ENCODE data around the gene RSBN1. TPM values are rescaled to one million over a fixed set of nuclear protein-coding genes. Genes with fewer than 3 reads are reported as not detected.
A peak's percentile ranks its signal among the peaks of the same experiment; 100 is the strongest.

Gene RSBN1
- total and polyA plus RNA-seq, 9 of the 15 experiments (the other 6 are each of a cell fraction or from before 2014, with no cell fraction given): 4.5 to 24.3 (median 13.0) TPM

GRCh38 chr1:113811888-113812660 is at the start of gene RSBN1 (continued):
- peak; percentile 85 to 96; a peak in 3 of 4 replicates for TF ChIP-seq SIN3A (IDR thresholded peaks at IDR 0.05; ENCODE audit: borderline replicate concordance in 2 of 2, control insufficient read depth in 1 of 2, low read depth in 2 of 2, low read length in 2 of 2)
- TF ChIP-seq ZNF197 (CRISPR knock-in tag; IDR thresholded peaks at IDR 0.05; ENCODE audit: low read depth): peak; percentile 70; the same call in 1 of the 2 replicates
- peak; percentile 31; the same call in 1 of the 2 replicates for TF ChIP-seq E2F4 (CRISPR knock-in tag; IDR thresholded peaks at IDR 0.05; ENCODE audit: low read depth)
- TF ChIP-seq SRF (CRISPR knock-in tag; IDR thresholded peaks at IDR 0.05): peak in 1 of 2 experiments; percentile 83; a peak in 2 of 4 replicates
- peak; percentile 92 for TF ChIP-seq EP400 (IDR thresholded peaks at IDR 0.05)
- no peak for TF ChIP-seq PTTG1 (tag; IDR thresholded peaks at IDR 0.05; ENCODE audit: low read depth)
- 0 out of 2 replicates have a peak, but pooled peaks have one; percentile 37 for TF ChIP-seq SAFB (IDR thresholded peaks at IDR 0.05; ENCODE audit: borderline replicate concordance, low read depth, low read length)
- peak; percentile 88 for TF ChIP-seq RBM22 (IDR thresholded peaks at IDR 0.05; ENCODE audit: low read depth, low read length, poor library complexity, severe bottlenecking)
- TF ChIP-seq KDM1A (IDR thresholded peaks at IDR 0.05): no peak
- TF ChIP-seq ZNF592 (IDR thresholded peaks at IDR 0.05): no peak; the same call in none of the 2 replicates
- TF ChIP-seq ATF7 (IDR thresholded peaks at IDR 0.05): peak; percentile 92
- peak; percentile 47 for TF ChIP-seq PHF20 (IDR thresholded peaks at IDR 0.05; ENCODE audit: partially characterized antibody)
- TF ChIP-seq ZNF165 (CRISPR knock-in tag; IDR thresholded peaks at IDR 0.05; ENCODE audit: borderline replicate concordance): no peak
- no peak for TF ChIP-seq HDAC3 (IDR thresholded peaks at IDR 0.05; ENCODE audit: borderline replicate concordance, partially characterized antibody)
- TF ChIP-seq NEUROD1 (IDR thresholded peaks at IDR 0.05; ENCODE audit: borderline replicate concordance, low read depth, low read length, partially characterized antibody): peak; percentile 63
- TF ChIP-seq MTF1 (CRISPR knock-in tag; IDR thresholded peaks at IDR 0.05; ENCODE audit: borderline replicate concordance): no peak
- TF ChIP-seq ZBTB33 (CRISPR knock-in tag; IDR thresholded peaks at IDR 0.05): peak; percentile 71; the same call in 1 of the 2 replicates
- TF ChIP-seq TAF7 (tag; IDR thresholded peaks at IDR 0.05): peak; percentile 96
